Activated B cell treated with CpG ODN at 0.5 μM for 24 hours (primary cell): ENCODE measurements around the gene MAML2. TPM values are rescaled to one million over a fixed set of nuclear protein-coding genes. Genes with fewer than 3 reads are reported as not detected.

Experiments used
- ATAC-seq: fragments of 200-7000 bp; cut with Tn5 transposase; one replicate; pipeline ENCODE4 v1.10.0; 2021; ENCODE audit warnings: low read depth, mild to moderate bottlenecking, moderate library complexity
- CTCF ChIA-PET: fragments of 350-600 bp; sonication (Branson Sonifier 250); formaldehyde crosslinking; loops from one replicate; lab custom pipeline; 2021; ENCODE audit warnings: antibody characterized with exemption; lab: Charles Lee
- POLR2A ChIA-PET: fragments of 350-600 bp; sonication (Branson Sonifier 250); formaldehyde crosslinking; loops from one replicate; lab custom pipeline; 2021; ENCODE audit warnings: antibody characterized with exemption; lab: Charles Lee
- DNase-seq: peaks from one replicate; pipeline ENCODE4 v3.0.0; 2022
- H3K27ac Mint-ChIP-seq: one replicate; pipeline ENCODE4 v1.8.0; 2020; ENCODE audit warnings: mixed read lengths
- H3K27me3 Mint-ChIP-seq: one replicate; pipeline ENCODE4 v1.8.0; 2021; ENCODE audit warnings: mixed read lengths
- H3K36me3 Mint-ChIP-seq: one replicate; pipeline ENCODE4 v1.8.0; 2021; ENCODE audit warnings: low read depth, mixed read lengths
- H3K4me1 Mint-ChIP-seq: one replicate; pipeline ENCODE4 v1.8.0; 2021; ENCODE audit warnings: mixed read lengths
- H3K4me3 Mint-ChIP-seq: one replicate; pipeline ENCODE4 v1.8.0; 2020; ENCODE audit warnings: mild to moderate bottlenecking, mixed read lengths
- H3K9me3 Mint-ChIP-seq: one replicate; pipeline ENCODE4 v1.8.0; 2020; ENCODE audit warnings: mixed read lengths
- intact Hi-C: fragments of 100-400 bp; cut with micrococcal nuclease; formaldehyde crosslinking; loops from one replicate; pipeline ENCODE4 v1.15.1; 2024
- total RNA-seq: library from RNA; stranded (reverse); gene quantifications from 2 replicates; pipeline ENCODE4 v1.2.3, GENCODE V29; 2022
- TF ChIP-seq, protein P1 (sequence below): fragments of 200-600 bp; IDR thresholded peaks from one replicate; pipeline ENCODE4 v1.8.0; 2022; ENCODE audit warnings: antibody characterized with exemption, mild to moderate bottlenecking

The MAML2 gene
- total RNA-seq, 1 donor from 2014 or later = 24.8 TPM

DNA sequence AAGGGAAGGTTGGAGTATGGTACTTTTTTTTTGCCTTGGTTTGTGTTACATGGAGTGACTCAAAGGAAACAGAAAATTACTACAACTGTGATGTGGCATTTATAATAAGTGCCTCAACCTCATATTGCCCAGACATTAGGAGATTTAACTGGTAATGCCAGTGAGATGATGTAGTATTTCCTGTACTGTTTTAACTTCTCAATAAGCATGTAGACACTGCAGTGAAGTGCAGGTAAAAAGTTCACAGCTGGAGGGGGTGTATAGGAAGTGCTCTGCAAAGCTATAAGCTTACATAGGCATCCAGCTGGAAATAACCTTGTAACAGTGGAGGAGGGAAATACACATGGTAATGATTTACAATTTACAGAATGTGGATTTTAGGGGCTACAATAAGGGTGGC, 280.9 kb downstream of the MAML2 start:
- CTCF ChIA-PET = no interaction called here

DNA sequence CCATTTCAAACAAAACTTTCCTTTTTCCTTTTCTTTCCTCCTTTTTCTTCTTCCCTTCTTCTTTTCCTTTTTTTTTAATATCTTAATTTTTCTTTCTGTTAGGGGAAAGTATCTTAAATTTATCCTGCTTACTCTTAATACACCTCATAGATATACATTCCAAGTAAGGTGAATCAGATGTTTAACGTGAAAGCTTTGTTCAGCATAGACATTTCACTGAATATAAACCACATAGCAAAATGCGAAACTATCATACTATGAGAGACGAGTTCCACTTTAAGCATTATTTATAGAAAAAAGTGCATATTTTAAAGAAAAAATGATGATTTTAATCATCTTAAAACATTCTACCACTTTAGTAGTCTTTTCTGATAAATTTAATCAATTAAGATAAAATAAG, 281.3 kb downstream of the MAML2 start:
- Mint-ChIP-seq H3K4me3 (no peak overlapping the region), H3K4me1 (peaks cover 6% of the 10 kb centered on the region), H3K9me3 (no peaks in the 10 kb centered on the region), H3K27me3 (no peaks in the 10 kb centered on the region), H3K36me3 (peaks cover 21% of the 10 kb centered on the region), H3K27ac (no peak overlapping the region)
- intact Hi-C loops = no loop called here
- no peak for DNase-seq
- TF ChIP-seq, protein P1, sequence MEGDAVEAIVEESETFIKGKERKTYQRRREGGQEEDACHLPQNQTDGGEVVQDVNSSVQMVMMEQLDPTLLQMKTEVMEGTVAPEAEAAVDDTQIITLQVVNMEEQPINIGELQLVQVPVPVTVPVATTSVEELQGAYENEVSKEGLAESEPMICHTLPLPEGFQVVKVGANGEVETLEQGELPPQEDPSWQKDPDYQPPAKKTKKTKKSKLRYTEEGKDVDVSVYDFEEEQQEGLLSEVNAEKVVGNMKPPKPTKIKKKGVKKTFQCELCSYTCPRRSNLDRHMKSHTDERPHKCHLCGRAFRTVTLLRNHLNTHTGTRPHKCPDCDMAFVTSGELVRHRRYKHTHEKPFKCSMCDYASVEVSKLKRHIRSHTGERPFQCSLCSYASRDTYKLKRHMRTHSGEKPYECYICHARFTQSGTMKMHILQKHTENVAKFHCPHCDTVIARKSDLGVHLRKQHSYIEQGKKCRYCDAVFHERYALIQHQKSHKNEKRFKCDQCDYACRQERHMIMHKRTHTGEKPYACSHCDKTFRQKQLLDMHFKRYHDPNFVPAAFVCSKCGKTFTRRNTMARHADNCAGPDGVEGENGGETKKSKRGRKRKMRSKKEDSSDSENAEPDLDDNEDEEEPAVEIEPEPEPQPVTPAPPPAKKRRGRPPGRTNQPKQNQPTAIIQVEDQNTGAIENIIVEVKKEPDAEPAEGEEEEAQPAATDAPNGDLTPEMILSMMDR = no peak
- ChIA-PET POLR2A (no interaction called here), CTCF (no interaction called here)
- ATAC-seq = no peak

More for the DNA sequence above, 280.9 kb downstream of the MAML2 start:
- Mint-ChIP-seq H3K9me3 (no peaks in the 10 kb centered on the region), H3K27ac (no peak overlapping the region), H3K27me3 (no peaks in the 10 kb centered on the region), H3K36me3 (peaks cover 25% of the 10 kb centered on the region), H3K4me3 (no peak overlapping the region), H3K4me1 (peaks cover 8% of the 10 kb centered on the region)
- intact Hi-C loops = no loop called here
- TF ChIP-seq, protein P1 = no peak
- ATAC-seq (no peak), DNase-seq (no peak)
- POLR2A ChIA-PET = no interaction called here

DNA sequence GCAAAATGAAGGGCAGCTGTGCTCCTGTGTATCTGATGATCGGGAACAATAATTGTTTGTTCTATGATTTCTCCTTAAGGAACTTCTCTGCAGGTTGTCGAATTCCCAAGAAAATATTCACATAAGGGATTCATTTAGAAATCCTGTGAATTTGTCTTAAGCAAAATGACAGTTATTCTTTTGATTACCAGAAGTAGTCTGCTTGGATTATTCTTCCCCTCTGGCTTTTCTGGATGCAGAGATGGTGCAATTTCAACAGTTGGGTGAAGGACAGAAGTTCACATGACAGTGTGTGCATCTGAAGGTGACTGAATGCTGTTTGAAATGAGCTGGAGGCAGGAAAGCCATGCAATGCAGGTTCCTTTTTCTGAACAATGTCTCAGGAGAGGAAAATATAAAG, 281.9 kb downstream of the MAML2 start:
- ATAC-seq (no peak), DNase-seq (no peak)
- H3K9me3 Mint-ChIP-seq = no peaks in the 10 kb centered on the region
- no peak overlapping the region for H3K27ac Mint-ChIP-seq
- H3K4me1 Mint-ChIP-seq = peaks cover 5% of the 10 kb centered on the region
- peaks cover 18% of the 10 kb centered on the region for H3K36me3 Mint-ChIP-seq
- ChIA-PET POLR2A (no interaction called here), CTCF (no interaction called here)
- TF ChIP-seq, protein P1 = no peak
- H3K27me3 Mint-ChIP-seq = no peaks in the 10 kb centered on the region
- intact Hi-C loops = no loop called here
- H3K4me3 Mint-ChIP-seq = no peak overlapping the region

DNA sequence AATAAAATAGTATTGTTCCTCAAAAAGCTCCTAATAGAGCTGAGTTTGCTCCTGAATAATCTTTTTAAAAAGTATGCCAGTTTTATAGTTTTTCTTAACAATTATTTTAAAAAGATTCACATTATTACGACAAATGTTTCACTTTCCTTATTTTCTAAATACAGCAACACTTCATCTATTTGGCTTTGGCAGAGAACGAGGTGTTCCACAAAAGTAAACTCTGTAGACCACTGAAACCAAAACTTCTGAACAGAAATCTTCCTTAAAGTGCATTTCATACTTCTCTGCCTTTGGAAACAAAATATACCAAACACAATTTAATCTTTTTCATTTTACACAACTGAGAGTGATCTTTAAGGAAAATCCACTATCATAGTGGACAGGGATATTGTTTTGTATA, 285.5 kb downstream of the MAML2 start:
- H3K36me3 Mint-ChIP-seq = peaks cover 19% of the 10 kb centered on the region
- ChIA-PET CTCF (interaction anchor here (7.3 kb wide), 1 partner anchor 283 kb away, joined by 116 read pairs; the partner anchor contains the start of gene MAML2), POLR2A (no interaction called here)
- no peak for ATAC-seq
- H3K4me1 Mint-ChIP-seq = peaks cover 22% of the 10 kb centered on the region
- H3K4me3 Mint-ChIP-seq = no peak overlapping the region
- H3K27ac Mint-ChIP-seq = no peak overlapping the region
- H3K9me3 Mint-ChIP-seq = no peaks in the 10 kb centered on the region
- TF ChIP-seq, protein P1 = no peak
- intact Hi-C loops = loop anchor here (5.0 kb wide), 1 partner anchor 210 kb away; no protein-coding TSS in a partner anchor
- no peak for DNase-seq
- no peaks in the 10 kb centered on the region for H3K27me3 Mint-ChIP-seq

DNA sequence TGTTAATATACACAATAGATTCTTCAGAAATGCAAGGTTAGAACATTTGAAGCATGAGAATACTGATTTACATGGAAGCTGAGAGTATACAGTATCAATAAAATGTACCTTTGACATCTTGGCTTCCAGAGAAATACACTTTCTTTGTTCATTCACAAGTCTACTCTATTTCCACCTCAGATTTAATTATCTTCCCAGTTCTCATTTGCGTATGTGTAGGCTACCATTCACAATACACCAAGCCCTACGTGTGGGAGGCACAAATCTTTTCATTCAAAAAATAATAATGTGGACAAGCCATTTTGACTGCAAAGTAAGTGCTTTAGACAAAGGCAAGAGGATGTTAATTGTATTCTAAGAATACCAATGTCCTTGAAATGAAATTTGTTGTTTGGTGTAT, 286.4 kb downstream of the MAML2 start:
- ChIA-PET POLR2A (interaction anchor here (0.6 to 1.4 kb wide), 3 partner anchors 23 to 186 kb away, joined by 3 to 8 read pairs (median 4); no protein-coding TSS in a partner anchor), CTCF (interaction anchor here (0.7 to 7.3 kb wide), 6 partner anchors 67 to 338 kb away, joined by 3 to 116 read pairs (median 8); partner anchors contain the start of genes CCDC82, JRKL and MAML2)
- H3K4me3 Mint-ChIP-seq = no peak overlapping the region
- ATAC-seq (no peak), DNase-seq (no peak)
- H3K36me3 Mint-ChIP-seq = peaks cover 19% of the 10 kb centered on the region
- no peaks in the 10 kb centered on the region for H3K9me3 Mint-ChIP-seq
- H3K27ac Mint-ChIP-seq = no peak overlapping the region
- H3K27me3 Mint-ChIP-seq = no peaks in the 10 kb centered on the region
- intact Hi-C loops = loop anchor here (5.0 kb wide), 1 partner anchor 211 kb away; no protein-coding TSS in a partner anchor
- TF ChIP-seq, protein P1 = no peak
- H3K4me1 Mint-ChIP-seq = peaks cover 19% of the 10 kb centered on the region
